ENCODE results near the gene FUZ. TPM values are rescaled to one million over a fixed set of nuclear protein-coding genes. Genes with fewer than 3 reads are reported as not detected.

The FUZ gene
- total RNA-seq, 4 donors from 2014 or later, result 14.1 to 38.0 (median 23.4) TPM

GRCh38 chr19:49817964-49818648 lies 5.0 kb upstream of the FUZ start, which contains the start of gene MED25:
Gene MED25, plus strand, starts transcription at chr19:49818289. Its CDS starts 53 bp downstream, at chr19:49818342.
- TF ChIP-seq EP300 (IDR thresholded peaks at IDR 0.05) (no peak), POLR2A (IDR thresholded peaks at IDR 0.05; ENCODE audit: low read depth) (peak; percentile 55), CTCF (IDR thresholded peaks at IDR 0.05) (peak; percentile 23 to 51 (median 50)), POLR2AphosphoS5 (IDR thresholded peaks at IDR 0.05) (peak; percentile 87 to 89)
- Histone ChIP-seq H3K27me3 (no peaks in the 10 kb centered on the region), H3K36me3 (peaks cover 2 to 19% (median 9%) of the 10 kb centered on the region in 4 donors), H3K9me3 (no peaks in the 10 kb centered on the region), H3K27ac (replicated peaks in 1 of 4) (peak within 1 kb of the TSS; percentile 94 to 97 (median 96)), H3K4me1 (peaks cover 34 to 38% (median 36%) of the 10 kb centered on the region in 4 donors), H3K4me3 (peak within 1 kb of the TSS; percentile 62 to 93 (median 79))
- intact Hi-C loops (cut with DNase I), result loop anchor here (5.0 kb wide), 1 partner anchor 34 kb away; the partner anchor contains the start of gene PTOV1
- peak; percentile 97 for DNase-seq (ENCODE audit: extremely low spot score)
- WGBS, result 1% methylated on average over 27 of the region's 57 CpGs

DNA sequence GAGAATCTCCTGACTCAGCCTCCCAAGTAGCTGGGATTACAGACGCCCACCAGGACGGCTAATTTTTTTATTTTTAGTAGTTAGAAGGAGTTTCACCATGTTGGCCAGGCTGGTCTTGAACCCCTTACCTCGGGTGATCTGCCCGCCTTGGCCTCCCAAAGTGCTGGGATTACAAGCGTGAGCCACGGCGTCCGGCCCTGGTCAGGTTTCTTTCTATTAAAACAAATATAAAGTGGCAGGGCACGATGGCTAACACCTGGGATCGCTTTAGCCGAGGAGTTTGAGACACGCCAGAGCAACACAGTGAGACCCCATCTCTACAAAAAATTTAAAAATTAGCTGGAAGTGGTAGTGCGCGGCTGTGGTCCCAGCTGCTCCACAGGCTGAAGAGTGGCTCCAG lies 3.5 kb upstream of the FUZ start:
- intact Hi-C loops (cut with DNase I), result loop anchor here (5.0 kb wide), 1 partner anchor 36 kb away; the partner anchor contains the start of gene PTOV1
- Histone ChIP-seq H3K4me1 (peaks cover 43 to 50% (median 45%) of the 10 kb centered on the region in 4 donors), H3K27ac (replicated peaks in 1 of 4) (peak overlapping the region; percentile 94 to 97 (median 96)), H3K36me3 (peaks cover 0 to 15% (median 3%) of the 10 kb centered on the region in 4 donors), H3K27me3 (no peaks in the 10 kb centered on the region), H3K9me3 (no peaks in the 10 kb centered on the region), H3K4me3 (peak overlapping the region in 3 of 4 donors; percentile 75 to 93 (median 83))
- WGBS, result 55% methylated on average over 14 of the region's 14 CpGs
- TF ChIP-seq CTCF (IDR thresholded peaks at IDR 0.05) (no peak), POLR2A (IDR thresholded peaks at IDR 0.05; ENCODE audit: low read depth) (no peak), EP300 (IDR thresholded peaks at IDR 0.05) (no peak), POLR2AphosphoS5 (IDR thresholded peaks at IDR 0.05) (no peak)
- DNase-seq (ENCODE audit: extremely low spot score), result no peak

- Histone ChIP-seq H3K4me3 (peak overlapping the region; percentile 66 to 70 (median 67)), H3K27ac (replicated peaks in 1 of 4) (peak overlapping the region; percentile 84 to 92 (median 86)), H3K36me3 (no peaks in the 10 kb centered on the region), H3K4me1 (peaks cover 34 to 52% (median 46%) of the 10 kb centered on the region in 4 donors), H3K9me3 (no peaks in the 10 kb centered on the region), H3K27me3 (no peaks in the 10 kb centered on the region)
- intact Hi-C loops (cut with DNase I), result loop anchor here (5.0 kb wide), 1 partner anchor 63 kb away; the partner anchor contains the start of genes AKT1S1 and TBC1D17
- DNase-seq (ENCODE audit: extremely low spot score), result no peak
- WGBS, result 67% methylated on average over 1 of the region's 1 CpG
- no peak for TF ChIP-seq POLR2AphosphoS5 (IDR thresholded peaks at IDR 0.05)
- TF ChIP-seq CTCF (IDR thresholded peaks at IDR 0.05), result no peak
- TF ChIP-seq EP300 (IDR thresholded peaks at IDR 0.05), result no peak
- TF ChIP-seq POLR2A (IDR thresholded peaks at IDR 0.05; ENCODE audit: low read depth), result no peak
These were observed 918 bp upstream of the FUZ start for GRCh38 chr19:49814010-49814409.

DNA sequence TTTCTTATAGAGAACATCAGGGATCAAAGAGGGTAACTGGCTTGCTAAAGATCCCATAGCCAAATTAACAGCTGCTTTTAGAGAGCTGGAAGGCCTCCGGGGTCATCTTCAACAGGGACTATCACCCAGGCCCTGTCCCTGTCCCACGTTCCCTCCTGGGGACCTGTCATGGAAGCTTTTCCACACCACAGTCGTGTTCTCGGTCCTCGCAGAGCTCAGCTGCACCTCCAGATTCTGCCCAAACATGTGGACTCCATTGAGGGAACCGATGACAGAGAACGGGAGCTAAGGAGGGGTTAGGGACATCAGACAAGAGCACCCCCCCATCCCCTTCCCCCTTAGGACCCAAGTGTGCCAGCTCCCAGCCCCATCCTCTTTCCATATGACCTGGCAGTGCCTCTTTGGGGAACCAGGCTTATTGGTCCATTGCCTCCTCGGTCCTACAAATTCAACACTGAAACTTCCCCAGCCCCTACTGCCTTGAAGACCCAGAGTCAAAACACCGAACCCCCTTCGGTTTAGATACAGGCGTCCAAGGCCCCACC lies 568 bp downstream of the FUZ start:
- H3K4me3 ChIP-seq, result peak overlapping the region; percentile 66 to 70 (median 67)
- peaks cover 36 to 58% (median 49%) of the 10 kb centered on the region in 4 donors for H3K4me1 ChIP-seq
- H3K36me3 ChIP-seq, result peaks cover 0 to 5% (median 3%) of the 10 kb centered on the region in 4 donors
- TF ChIP-seq POLR2AphosphoS5 (IDR thresholded peaks at IDR 0.05) (no peak), CTCF (IDR thresholded peaks at IDR 0.05) (no peak)
- intact Hi-C loops (cut with DNase I), result loop anchor here (5.0 kb wide), 1 partner anchor 65 kb away; the partner anchor contains the start of genes AKT1S1 and TBC1D17
- H3K27ac ChIP-seq (replicated peaks in 1 of 4), result peak overlapping the region; percentile 84 to 92 (median 86)
- 55% methylated on average over 8 of the region's 11 CpGs for WGBS
- no peaks in the 10 kb centered on the region for H3K9me3 ChIP-seq
- DNase-seq (ENCODE audit: extremely low spot score), result no peak
- H3K27me3 ChIP-seq, result no peaks in the 10 kb centered on the region
